ENCODE data around the gene RFWD3.
"Not testable (repeated sequence)": the region's sequence is repeated elsewhere in the genome, so short reads cannot be mapped to it uniquely, and the experiment has no call there.

RFWD3 gene

DNA sequence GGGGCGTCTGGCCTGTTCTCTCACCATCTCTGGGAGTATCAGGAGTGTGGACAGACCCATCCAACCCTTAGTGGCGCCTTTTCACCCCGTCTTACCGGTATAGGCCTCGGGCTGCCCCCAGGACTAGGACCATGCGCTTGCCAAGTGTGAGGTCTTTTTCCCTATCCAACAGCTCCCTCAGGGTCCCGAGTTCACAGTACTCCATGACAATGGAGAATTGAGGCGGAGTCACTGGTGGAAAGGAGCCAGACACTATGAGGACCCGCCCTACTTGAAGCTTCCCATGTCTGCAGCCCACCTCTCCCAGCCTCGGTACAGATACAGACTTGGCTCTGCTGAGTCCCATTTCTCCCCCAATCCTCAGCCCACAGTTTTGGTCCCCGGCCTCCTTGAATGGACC, 15.9 kb upstream of the RFWD3 start:
- TF ChIP-seq, protein P1, sequence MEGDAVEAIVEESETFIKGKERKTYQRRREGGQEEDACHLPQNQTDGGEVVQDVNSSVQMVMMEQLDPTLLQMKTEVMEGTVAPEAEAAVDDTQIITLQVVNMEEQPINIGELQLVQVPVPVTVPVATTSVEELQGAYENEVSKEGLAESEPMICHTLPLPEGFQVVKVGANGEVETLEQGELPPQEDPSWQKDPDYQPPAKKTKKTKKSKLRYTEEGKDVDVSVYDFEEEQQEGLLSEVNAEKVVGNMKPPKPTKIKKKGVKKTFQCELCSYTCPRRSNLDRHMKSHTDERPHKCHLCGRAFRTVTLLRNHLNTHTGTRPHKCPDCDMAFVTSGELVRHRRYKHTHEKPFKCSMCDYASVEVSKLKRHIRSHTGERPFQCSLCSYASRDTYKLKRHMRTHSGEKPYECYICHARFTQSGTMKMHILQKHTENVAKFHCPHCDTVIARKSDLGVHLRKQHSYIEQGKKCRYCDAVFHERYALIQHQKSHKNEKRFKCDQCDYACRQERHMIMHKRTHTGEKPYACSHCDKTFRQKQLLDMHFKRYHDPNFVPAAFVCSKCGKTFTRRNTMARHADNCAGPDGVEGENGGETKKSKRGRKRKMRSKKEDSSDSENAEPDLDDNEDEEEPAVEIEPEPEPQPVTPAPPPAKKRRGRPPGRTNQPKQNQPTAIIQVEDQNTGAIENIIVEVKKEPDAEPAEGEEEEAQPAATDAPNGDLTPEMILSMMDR (IDR thresholded peaks at IDR 0.05): no peak
- H3K27ac ChIP-seq: no peak overlapping the region
- no peak for DNase-seq (ENCODE audit: low spot score)
- H3K4me3 ChIP-seq: no peak overlapping the region

DNA sequence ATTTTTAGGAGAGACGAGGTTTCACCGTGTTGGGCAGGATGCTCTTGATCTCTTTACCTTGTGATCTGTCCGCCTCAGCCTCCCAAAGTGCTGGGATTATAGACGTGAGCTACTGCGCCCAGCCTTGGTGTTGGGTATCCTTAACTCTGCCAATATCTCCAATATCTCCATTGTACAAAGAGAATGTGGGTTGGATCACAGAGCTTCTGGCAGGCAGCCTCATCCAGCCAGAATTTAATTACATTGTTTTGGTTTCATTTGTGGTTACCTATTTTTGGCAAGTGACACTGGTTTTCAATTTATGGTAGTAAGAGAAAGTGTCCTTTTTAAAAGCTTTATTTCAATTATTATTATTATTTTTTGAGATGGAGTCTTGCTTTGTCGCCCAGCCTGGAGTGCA, 14.0 kb upstream of the RFWD3 start:
- no peak overlapping the region for H3K4me3 ChIP-seq
- DNase-seq (ENCODE audit: low spot score): no peak
- H3K27ac ChIP-seq: no peak overlapping the region
- TF ChIP-seq, protein P1 (IDR thresholded peaks at IDR 0.05): no peak

DNA sequence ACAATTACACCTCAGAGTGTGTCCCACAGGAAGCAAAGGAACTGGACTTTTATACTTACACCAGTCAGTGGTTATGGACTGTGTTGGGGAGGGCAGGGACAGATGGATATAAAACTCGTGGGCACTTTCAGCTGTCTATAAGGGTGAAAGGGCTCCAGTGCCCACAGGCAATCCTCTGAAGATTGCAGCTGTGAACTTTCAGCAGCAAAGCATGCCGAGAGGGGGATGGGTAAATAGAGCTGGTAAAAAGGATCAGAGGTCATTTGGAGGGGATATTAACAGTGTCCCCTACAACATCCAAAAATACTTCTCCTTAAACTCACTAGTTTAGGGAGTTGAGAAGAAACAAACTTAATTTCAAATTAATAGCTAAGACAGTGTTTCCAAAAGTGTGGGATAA, 13.3 kb upstream of the RFWD3 start:
- no peak for DNase-seq (ENCODE audit: low spot score)
- H3K4me3 ChIP-seq: no peak overlapping the region
- TF ChIP-seq, protein P1 (IDR thresholded peaks at IDR 0.05): no peak
- no peak overlapping the region for H3K27ac ChIP-seq

DNA sequence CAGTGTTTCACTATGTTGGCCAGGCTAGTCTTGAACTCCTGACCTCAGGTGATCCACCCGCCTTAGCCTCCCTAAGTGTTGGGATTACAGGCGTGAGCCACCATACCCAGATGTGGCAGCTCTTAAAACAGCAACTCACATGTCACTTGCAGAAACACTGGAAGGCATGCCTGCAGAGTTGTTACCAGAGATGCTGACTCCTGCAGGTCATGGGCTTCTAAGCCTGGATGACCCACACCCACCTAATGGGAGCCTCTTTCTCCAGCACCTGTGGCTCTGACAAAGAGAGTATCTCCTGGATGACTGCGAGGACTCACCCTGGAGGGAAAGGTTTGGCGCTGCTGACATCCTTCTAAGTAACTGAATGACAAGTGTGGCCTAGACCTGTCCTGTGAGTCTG, 11.2 kb upstream of the RFWD3 start:
- DNase-seq (ENCODE audit: low spot score): no peak
- TF ChIP-seq, protein P1 (IDR thresholded peaks at IDR 0.05): no peak
- Histone ChIP-seq H3K27ac (no peak overlapping the region), H3K4me3 (no peak overlapping the region)

GRCh38 chr16:74673876-74674275, 7.2 kb upstream of the RFWD3 start:
- TF ChIP-seq, protein P1 (IDR thresholded peaks at IDR 0.05): no peak
- Histone ChIP-seq H3K27ac (no peak overlapping the region), H3K4me3 (no peak overlapping the region)
- DNase-seq (ENCODE audit: low spot score): no peak

DNA sequence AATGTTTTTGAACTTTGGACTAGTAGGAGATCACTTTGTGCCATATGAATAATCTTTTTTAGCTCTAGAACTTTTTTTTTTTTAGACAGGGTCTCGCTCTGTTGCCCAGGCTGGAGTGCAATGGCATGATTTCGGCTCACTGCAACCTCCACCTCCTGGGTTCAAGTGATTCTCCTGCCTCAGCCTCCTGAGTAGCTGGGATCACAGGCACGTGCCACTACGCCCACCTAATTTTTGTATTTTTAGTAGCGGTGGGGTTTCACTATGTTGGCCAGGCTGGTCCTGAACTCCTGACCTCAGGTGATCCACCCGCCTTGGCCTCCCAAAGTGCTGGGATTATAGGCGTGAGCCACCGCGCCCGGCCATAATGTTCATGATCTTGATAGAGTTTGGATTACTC, 2.2 kb upstream of the RFWD3 start:
- DNase-seq (ENCODE audit: low spot score); H3K4me3 ChIP-seq; H3K27ac ChIP-seq: not testable (repeated sequence)

DNA sequence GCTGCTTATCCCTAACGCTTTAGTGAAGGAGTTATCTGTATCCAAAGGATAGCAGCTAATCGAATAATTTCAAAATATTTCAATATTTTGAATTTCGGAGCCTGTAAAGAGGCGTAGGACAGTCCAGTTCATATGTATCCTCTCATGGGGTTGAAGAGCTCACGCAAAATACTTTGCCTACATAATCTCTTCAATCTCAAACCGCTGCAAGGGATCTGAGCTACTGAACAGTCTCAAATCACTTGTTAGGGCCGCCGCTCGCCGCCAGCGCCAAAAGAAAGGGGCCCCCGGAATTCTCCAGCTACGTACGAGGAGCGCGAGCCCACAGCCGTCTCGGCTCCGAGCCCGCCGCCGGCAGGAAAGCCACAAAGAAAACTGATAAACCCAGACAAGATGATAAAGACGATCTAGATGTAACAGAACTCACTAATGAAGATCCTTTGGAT, 601 bp upstream of the RFWD3 start:
- TF ChIP-seq, protein P1 (IDR thresholded peaks at IDR 0.05): no peak
- peak overlapping the region; percentile 65 for H3K4me3 ChIP-seq
- H3K27ac ChIP-seq: no peak overlapping the region
- DNase-seq (ENCODE audit: low spot score): no peak

DNA sequence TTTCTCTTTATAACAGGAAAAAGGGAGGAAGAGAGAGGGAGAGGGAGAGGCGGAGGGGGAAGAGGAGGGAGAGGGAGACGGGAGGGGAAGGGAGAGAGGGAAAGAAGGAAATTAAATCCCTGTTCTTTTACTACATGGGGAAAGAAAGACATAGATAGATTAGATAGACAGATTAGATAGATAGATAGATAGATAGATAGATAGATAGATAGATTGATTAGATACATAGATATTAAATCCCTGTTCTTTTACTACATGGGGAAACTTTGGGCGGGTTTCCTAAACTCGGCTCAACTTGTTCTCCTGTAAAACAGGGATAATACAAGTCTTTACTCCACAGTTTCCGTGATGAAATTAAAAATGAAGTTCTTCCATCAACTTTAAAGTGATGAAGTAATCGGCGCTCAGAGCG, 661 bp downstream of the RFWD3 start:
- peak overlapping the region in 1 of 2 donors; percentile 62 for H3K27ac ChIP-seq
- TF ChIP-seq, protein P1 (IDR thresholded peaks at IDR 0.05): no peak

More for the DNA sequence above, 661 bp downstream of the RFWD3 start:
- H3K4me3 ChIP-seq: peak overlapping the region; percentile 79
- no peak for DNase-seq (ENCODE audit: low spot score)

Measured in coronary artery (tissue), 2 donors.